ENCODE data around the gene TAGAP.
A peak's percentile ranks its signal among the peaks of the same experiment; 100 is the strongest.

Gene TAGAP

GRCh38 chr6:159044899-159045727, at the start of gene TAGAP:
Gene TAGAP, minus strand, starts transcription at chr6:159044991. Its CDS starts 845 bp downstream, at chr6:159044146.
- DNase-seq (ENCODE audit: low read depth in 2 of 2) = peak; percentile 74 to 81

GRCh38 chr6:159093609-159094443, 49.0 kb upstream of the TAGAP start:
- DNase-seq (ENCODE audit: low read depth in 2 of 2) = no peak

- DNase-seq (ENCODE audit: low read depth in 2 of 2) = no peak
Observed at GRCh38 chr6:159092631-159093030, 47.8 kb upstream of the TAGAP start.

GRCh38 chr6:159090530-159091480, 46.0 kb upstream of the TAGAP start:
- DNase-seq (ENCODE audit: low read depth in 2 of 2) = no peak

- DNase-seq (ENCODE audit: low read depth in 2 of 2) = no peak
Observed at GRCh38 chr6:159089909-159090308, 45.1 kb upstream of the TAGAP start.

- no peak for DNase-seq (ENCODE audit: low read depth in 2 of 2)
Observed at GRCh38 chr6:159089443-159089842, 44.7 kb upstream of the TAGAP start.

- no peak for DNase-seq (ENCODE audit: low read depth in 2 of 2)
Observed at GRCh38 chr6:159086033-159086618, 41.3 kb upstream of the TAGAP start.

GRCh38 chr6:159085396-159085895, 40.7 kb upstream of the TAGAP start:
- DNase-seq (ENCODE audit: low read depth in 2 of 2) = no peak

GRCh38 chr6:159084493-159085091, 39.8 kb upstream of the TAGAP start:
- DNase-seq (ENCODE audit: low read depth in 2 of 2) = no peak

GRCh38 chr6:159083146-159083545, 38.4 kb upstream of the TAGAP start:
- no peak for DNase-seq (ENCODE audit: low read depth in 2 of 2)

- no peak for DNase-seq (ENCODE audit: low read depth in 2 of 2)
Observed at GRCh38 chr6:159082039-159082815, 37.4 kb upstream of the TAGAP start.

GRCh38 chr6:159080217-159080976, 35.6 kb upstream of the TAGAP start:
- no peak for DNase-seq (ENCODE audit: low read depth in 2 of 2)

GRCh38 chr6:159079367-159079766, 34.6 kb upstream of the TAGAP start:
- DNase-seq (ENCODE audit: low read depth in 2 of 2) = no peak

GRCh38 chr6:159077123-159077522, 32.3 kb upstream of the TAGAP start:
- DNase-seq (ENCODE audit: low read depth in 2 of 2) = peak; percentile 73 to 78

- DNase-seq (ENCODE audit: low read depth in 2 of 2) = no peak
Observed at GRCh38 chr6:159075506-159076228, 30.9 kb upstream of the TAGAP start.

GRCh38 chr6:159074876-159075275, 30.1 kb upstream of the TAGAP start:
- DNase-seq (ENCODE audit: low read depth in 2 of 2) = no peak

GRCh38 chr6:159074120-159074684, 29.4 kb upstream of the TAGAP start:
- DNase-seq (ENCODE audit: low read depth in 2 of 2) = no peak

Measured in stimulated activated CD8-positive, alpha-beta memory T cell treated with anti-CD3 and anti-CD28 coated beads, Interleukin-15, amount 100 ng/mL, for 48 hours (primary cell).